Measurements from ENCODE around the gene SYTL3. TPM values are rescaled to one million over a fixed set of nuclear protein-coding genes. Genes with fewer than 3 reads are reported as not detected.
"Not testable (repeated sequence)": the region's sequence is repeated elsewhere in the genome, so short reads cannot be mapped to it uniquely, and the experiment has no call there.

SYTL3 gene
- total RNA-seq, 1 experiment from 2014 or later, result 7.8 TPM

DNA sequence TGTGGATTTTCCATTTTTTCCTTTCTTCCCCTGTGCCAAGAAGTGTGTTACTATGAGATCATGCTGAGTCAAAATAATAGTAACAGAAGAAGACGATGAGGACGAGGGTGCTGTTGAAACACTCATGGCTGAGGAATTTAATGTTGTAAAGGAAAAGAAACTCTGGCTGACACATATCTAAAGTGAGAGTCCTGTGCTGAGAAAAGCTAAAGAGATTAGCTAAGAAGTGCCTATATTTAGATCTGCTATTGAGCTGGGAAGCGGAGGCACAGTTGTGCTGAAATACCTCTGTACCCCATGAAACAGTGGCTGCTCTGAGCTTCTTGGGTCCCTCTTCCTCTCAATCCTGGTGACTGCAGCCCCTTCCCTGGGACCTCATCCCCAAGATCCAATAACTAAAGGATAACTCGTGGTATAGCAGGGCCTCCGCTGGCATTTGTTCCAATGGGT is 1.1 kb upstream of the SYTL3 start:
- intact Hi-C loops (cut with micrococcal nuclease; ENCODE audit: unreplicated experiment), result loop anchor here (5.0 to 10.0 kb wide), 4 partner anchors 39 to 884 kb away; no protein-coding TSS in a partner anchor
- Histone ChIP-seq H3K36me3 (ENCODE audit: low read depth) (no peaks in the 10 kb centered on the region), H3K9me2 (ENCODE audit: insufficient read depth) (no peaks in the 10 kb centered on the region), H3K27me3 (ENCODE audit: insufficient read depth, low read depth) (no peaks in the 10 kb centered on the region), H3K4me3 (no peak overlapping the region), H3K4me1 (replicated peaks; ENCODE audit: insufficient read depth) (peaks cover 36% of the 10 kb centered on the region), H3K9me3 (ENCODE audit: insufficient read depth, low read depth) (no peaks in the 10 kb centered on the region), H3K79me2 (ENCODE audit: low read depth) (peaks cover 32% of the 10 kb centered on the region), H2AFZ (no peak overlapping the region), H4K20me1 (ENCODE audit: insufficient read depth) (no peaks in the 10 kb centered on the region), H3K27ac (peak overlapping the region; percentile 55), H3K4me2 (peak overlapping the region; percentile 33), H3F3A (ENCODE audit: insufficient read depth, low read depth) (peaks cover 37% of the 10 kb centered on the region)
- no TSS peak for BruUV-seq (replicated peaks)
- ChIA-PET CTCF (interaction anchor here (1.2 kb wide), 1 partner anchor 42 kb away, joined by 3 read pairs; no protein-coding TSS in a partner anchor), POLR2A (ENCODE audit: unreplicated experiment) (no interaction called here)
- no peak for TF ChIP-seq EZH2 (IDR thresholded peaks at IDR 0.05; ENCODE audit: low read depth)
- TF ChIP-seq, protein P1, sequence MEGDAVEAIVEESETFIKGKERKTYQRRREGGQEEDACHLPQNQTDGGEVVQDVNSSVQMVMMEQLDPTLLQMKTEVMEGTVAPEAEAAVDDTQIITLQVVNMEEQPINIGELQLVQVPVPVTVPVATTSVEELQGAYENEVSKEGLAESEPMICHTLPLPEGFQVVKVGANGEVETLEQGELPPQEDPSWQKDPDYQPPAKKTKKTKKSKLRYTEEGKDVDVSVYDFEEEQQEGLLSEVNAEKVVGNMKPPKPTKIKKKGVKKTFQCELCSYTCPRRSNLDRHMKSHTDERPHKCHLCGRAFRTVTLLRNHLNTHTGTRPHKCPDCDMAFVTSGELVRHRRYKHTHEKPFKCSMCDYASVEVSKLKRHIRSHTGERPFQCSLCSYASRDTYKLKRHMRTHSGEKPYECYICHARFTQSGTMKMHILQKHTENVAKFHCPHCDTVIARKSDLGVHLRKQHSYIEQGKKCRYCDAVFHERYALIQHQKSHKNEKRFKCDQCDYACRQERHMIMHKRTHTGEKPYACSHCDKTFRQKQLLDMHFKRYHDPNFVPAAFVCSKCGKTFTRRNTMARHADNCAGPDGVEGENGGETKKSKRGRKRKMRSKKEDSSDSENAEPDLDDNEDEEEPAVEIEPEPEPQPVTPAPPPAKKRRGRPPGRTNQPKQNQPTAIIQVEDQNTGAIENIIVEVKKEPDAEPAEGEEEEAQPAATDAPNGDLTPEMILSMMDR (conservative IDR thresholded peaks at IDR 0.05), result no peak
- peak in 1 of 2 experiments; percentile 70 for DNase-seq

DNA sequence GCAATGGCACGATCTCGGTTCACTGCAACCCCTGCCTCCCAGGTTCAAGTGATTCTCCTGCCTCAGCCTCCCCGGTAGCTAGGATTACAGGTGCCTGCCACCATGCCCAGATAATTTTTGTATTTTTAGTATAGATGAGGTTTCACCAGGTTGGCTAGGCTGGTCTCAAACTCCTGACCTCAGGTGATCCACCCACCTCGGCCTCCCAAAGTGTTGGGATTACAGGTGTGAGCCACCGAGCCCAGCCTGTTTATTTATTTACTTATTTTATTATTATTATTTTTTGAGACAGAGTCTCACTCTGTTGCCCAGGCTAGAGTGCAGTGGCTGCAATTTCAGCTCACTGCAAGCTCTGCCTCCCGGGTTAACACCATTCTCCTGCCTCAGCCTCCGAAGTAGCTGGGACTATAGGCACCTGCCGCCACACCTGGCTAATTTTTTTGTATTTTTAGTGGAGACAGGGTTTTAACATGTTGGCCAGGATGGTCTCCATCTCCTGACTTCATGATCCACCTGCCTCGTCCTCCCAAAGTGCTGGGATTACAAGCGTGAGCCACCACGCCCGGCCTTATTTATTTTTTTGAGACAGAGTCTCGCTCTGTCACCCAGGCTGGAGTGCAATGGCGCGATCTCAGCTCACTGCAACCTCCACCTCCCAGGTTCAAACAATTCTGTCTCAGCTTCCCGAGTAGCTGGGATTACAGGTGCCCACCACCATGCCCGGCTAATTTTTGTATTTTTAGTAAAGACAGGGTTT is 2.3 kb downstream of the SYTL3 start:
- intact Hi-C loops (cut with micrococcal nuclease; ENCODE audit: unreplicated experiment); H2AFZ ChIP-seq; CTCF ChIA-PET; H3K4me3 ChIP-seq; POLR2A ChIA-PET (ENCODE audit: unreplicated experiment); DNase-seq; H3K36me3 ChIP-seq (ENCODE audit: low read depth); H3K9me3 ChIP-seq (ENCODE audit: insufficient read depth, low read depth); H3K9me2 ChIP-seq (ENCODE audit: insufficient read depth); H3K27me3 ChIP-seq (ENCODE audit: insufficient read depth, low read depth); H3K27ac ChIP-seq; H3K4me2 ChIP-seq; BruUV-seq (replicated peaks); H4K20me1 ChIP-seq (ENCODE audit: insufficient read depth): not testable (repeated sequence)
- peaks cover 20% of the 10 kb centered on the region for H3K79me2 ChIP-seq (ENCODE audit: low read depth)
- H3K4me1 ChIP-seq (replicated peaks; ENCODE audit: insufficient read depth), result peaks cover 55% of the 10 kb centered on the region
- H3F3A ChIP-seq (ENCODE audit: insufficient read depth, low read depth), result peaks cover 49% of the 10 kb centered on the region

DNA sequence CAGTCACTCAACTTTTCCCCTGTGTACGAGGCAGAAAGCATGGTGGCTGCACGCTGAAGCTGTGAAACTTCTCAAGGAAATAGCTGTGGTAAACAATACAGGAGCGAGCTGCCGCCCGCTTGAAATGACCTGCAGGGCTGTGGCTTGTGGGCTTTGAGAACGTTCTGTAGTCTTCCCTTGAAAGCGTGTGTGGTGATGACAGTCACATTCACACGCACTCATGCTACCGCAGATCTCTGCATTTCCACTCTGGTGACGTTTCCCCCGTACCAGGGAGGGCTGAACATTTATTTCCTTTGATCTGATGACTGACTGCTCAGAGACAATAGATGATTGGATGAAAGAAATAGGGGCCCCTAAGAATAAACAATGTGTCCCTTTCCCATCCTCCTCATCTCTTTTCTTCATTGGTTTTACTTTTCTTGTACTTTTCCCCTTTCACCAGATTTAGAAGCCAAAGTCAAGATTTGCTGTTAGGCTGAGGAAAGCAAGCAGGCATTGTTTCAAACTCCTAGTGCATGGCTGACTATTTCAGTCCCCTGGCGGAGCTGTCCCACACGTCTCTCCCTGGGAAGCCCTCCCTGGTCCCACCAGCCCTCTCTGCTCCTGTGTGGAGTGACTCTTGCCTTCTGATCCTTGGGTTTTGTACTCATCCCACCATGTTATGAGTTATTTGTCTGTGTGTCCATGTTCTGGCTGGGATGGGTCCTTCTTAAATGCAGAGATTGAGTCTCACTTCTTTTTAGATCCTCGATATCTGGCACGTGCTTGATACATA is 3.9 kb downstream of the SYTL3 start:
- Histone ChIP-seq H3K4me1 (replicated peaks; ENCODE audit: insufficient read depth) (peaks cover 53% of the 10 kb centered on the region), H2AFZ (no peak overlapping the region), H3K9me2 (ENCODE audit: insufficient read depth) (no peaks in the 10 kb centered on the region), H3K27ac (peak overlapping the region; percentile 77), H4K20me1 (ENCODE audit: insufficient read depth) (no peaks in the 10 kb centered on the region), H3K9me3 (ENCODE audit: insufficient read depth, low read depth) (no peaks in the 10 kb centered on the region), H3K79me2 (ENCODE audit: low read depth) (peaks cover 14% of the 10 kb centered on the region; the same call in 1 of the 2 replicates), H3K27me3 (ENCODE audit: insufficient read depth, low read depth) (no peaks in the 10 kb centered on the region), H3K4me2 (peak overlapping the region; percentile 66), H3K36me3 (ENCODE audit: low read depth) (no peaks in the 10 kb centered on the region), H3K4me3 (no peak overlapping the region), H3F3A (ENCODE audit: insufficient read depth, low read depth) (peaks cover 45% of the 10 kb centered on the region)
- CTCF ChIA-PET, result no interaction called here
- POLR2A ChIA-PET (ENCODE audit: unreplicated experiment), result no interaction called here
- DNase-seq, result no peak
- no TSS peak for BruUV-seq (replicated peaks)
- TF ChIP-seq, protein P1 (conservative IDR thresholded peaks at IDR 0.05), result no peak
- no peak for TF ChIP-seq EZH2 (IDR thresholded peaks at IDR 0.05; ENCODE audit: low read depth)
- intact Hi-C loops (cut with micrococcal nuclease; ENCODE audit: unreplicated experiment), result no loop called here
